Glomerular endothelial cell (primary cell): ENCODE measurements around the gene TRIP11. TPM values are rescaled to one million over a fixed set of nuclear protein-coding genes. Genes with fewer than 3 reads are reported as not detected.

Experiments
- DNase-seq: peaks from one replicate; pipeline ENCODE4 v3.0.0-alpha.2; 2011; ENCODE audit warnings: low read depth, low spot score; ENCODE audit errors: extremely low read depth
- total RNA-seq: library from RNA; depleted of rRNA; stranded (reverse); fragments of >200 nt; gene quantifications from 2 replicates; pipeline ENCODE4 v1.2.3, GENCODE V29; 2015

Gene TRIP11
- total RNA-seq, 1 donor from 2014 or later: 23.0 TPM

DNA sequence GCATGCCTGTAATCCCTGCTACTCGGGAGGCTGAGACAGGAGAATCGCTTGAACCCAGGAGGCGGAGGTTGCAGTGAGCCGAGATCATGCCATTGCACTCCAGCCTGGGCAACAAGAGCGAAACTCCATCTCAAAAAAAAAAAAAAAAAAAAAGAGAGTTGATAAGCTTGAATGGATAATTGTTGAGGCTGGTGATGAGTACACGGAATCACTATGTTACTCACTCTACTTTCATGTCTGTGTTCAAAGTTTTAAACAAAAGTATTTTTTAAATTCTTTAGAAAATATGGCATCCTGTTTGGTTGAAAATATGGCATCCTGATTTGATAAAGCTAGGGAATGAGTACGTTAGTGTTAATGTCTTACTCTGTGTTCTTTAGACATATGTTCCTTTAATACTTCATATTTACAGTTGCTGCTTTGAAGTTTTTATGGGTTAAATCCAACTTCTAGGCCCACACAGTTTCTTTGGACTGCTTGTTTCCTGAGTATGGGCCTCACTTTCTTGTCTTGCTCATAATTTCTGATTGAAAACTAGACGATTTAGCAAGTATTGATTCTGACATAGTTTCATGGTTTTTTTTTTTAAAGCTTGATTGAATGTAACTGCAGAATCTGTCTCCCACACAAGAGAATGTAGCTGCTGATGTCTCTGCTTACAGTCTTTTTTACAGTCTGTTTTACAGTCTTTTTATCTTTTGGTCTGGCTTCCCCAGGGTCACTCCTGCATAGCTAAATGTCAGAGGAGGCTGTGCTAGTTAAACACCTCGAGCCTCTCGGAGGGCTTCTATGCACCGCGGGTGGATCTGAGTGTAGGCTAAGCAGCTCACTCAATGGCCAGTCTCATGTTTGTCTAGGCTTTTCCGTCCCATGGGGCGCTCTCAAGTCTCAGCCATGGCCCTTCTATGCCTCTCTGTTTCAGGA, 78.3 kb downstream of the TRIP11 start:
- DNase-seq: no peak

DNA sequence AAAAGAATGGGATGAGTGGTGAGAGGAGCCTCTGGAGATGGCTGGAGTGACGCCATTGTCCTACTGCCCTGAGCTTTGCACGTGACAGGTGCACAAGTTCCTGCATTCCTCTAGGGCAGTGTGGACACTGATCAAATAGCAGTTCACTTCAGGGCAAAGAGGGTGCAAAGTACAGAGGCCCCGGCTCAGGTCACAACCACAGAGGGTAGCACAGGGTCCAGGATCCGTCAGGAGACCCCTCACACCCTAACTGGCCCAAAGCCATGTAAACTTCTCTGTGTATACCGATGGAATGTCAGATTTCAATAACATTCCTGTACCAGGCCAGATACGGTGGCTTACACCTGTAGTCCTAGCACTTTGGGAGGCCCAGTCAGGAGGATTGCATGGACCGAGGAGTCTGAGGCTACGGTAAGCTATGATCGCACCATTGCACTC, 82.0 kb downstream of the TRIP11 start:
- DNase-seq: no peak

DNA sequence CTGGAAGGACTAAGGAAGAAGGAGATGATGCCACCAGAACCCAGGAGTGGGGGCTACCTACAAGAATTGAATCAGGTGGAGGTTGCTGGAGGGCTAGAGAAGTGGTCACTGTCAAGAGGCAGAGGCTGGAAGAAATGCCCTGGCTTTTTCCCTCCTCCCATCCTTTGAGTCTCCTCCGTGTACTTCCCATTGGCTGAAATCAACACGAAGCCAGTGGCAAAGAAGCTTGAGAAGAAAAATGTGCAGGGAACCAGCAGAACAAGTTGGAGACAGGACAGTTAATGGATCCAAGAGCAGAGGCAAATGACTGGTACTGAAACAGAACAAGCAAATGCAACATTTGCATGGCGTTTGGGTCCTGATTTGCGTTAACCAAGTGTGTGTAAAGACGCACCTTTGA, 83.2 kb downstream of the TRIP11 start:
- DNase-seq: no peak

GRCh38 chr14:91955168-91955567, 84.7 kb downstream of the TRIP11 start:
- no peak for DNase-seq

DNA sequence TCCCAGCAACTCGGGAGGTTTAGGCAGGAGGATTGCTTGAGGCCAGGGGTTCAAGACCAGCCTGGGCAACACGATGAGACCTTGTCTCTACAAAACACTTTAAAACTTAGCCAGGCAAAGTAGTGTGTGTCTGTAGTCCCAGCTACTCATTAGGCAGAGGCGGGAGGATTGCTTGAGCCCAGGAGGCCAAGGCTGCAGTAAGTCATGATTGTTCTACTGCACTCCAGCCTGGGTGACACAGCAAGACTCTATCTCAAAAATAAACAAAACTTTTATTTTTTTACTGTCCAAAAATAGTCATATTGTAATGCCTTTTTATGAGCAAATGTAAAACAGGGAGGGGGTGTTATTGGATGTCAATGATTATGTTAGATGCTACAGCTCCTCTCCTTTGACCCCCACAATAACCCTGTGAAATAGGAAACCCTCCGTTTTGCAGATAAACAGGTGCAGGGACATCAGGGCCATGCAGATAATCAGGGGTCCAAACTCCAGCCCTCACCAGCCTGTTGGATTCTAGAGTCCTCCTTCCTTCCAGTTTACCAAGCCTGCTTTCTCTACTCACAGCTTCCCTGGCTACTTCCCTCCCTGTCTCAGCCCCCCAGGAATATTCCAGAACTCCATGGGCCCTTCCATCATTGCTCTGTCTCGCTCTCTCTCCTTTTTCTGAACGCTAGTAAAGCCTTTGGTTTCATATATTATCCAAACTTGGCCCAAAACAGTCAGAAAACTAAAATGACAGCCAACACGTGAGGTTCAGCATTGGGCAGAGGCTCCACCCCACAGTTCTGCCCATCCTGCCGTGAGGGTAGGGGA, 86.5 kb downstream of the TRIP11 start:
- DNase-seq: no peak

DNA sequence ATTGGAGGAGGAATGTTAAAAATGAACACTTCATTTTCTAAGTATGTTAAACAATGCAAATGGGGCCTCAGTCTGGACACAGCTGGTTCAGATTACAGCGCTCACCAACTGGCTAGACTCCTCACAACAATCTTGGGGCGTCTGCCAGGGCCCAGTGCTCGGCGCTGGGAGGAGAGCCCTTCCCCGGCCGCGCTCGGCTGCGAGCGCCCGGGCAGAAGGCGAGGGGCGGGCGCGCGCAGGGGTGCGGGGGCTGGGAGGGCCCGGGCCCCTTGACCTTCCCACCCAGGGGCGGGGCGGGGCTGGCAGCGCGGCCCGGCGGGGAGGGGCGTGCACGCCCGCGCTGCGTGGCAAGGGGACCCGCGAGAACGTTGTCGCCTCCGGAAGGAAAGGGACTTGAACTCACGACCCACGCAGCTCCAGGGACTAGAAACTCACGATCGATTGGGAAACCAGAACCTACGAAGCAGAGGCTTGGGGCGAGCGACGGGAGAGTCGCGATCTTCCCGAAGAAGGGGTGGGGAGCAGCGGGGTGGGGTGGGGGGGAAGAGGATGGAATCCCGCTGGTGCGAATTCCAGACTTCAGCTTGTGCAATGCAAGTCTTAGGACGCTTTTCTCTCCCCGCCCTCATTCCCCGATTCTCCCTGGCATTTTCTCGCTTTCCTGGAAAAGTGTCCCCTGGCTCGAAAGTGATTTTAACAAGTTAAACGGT, 92.2 kb downstream of the TRIP11 start, which contains the start of gene FBLN5:
FBLN5 (minus strand) TSS at position 220 of the 710 bp plus-strand sequence. CDS start 465 bp downstream, outside the sequence.
- DNase-seq: no peak

- DNase-seq: no peak
Observed at GRCh38 chr14:91946622-91947474, 93.0 kb downstream of the TRIP11 start.

GRCh38 chr14:91945751-91946621, 93.9 kb downstream of the TRIP11 start:
- DNase-seq: no peak

DNA sequence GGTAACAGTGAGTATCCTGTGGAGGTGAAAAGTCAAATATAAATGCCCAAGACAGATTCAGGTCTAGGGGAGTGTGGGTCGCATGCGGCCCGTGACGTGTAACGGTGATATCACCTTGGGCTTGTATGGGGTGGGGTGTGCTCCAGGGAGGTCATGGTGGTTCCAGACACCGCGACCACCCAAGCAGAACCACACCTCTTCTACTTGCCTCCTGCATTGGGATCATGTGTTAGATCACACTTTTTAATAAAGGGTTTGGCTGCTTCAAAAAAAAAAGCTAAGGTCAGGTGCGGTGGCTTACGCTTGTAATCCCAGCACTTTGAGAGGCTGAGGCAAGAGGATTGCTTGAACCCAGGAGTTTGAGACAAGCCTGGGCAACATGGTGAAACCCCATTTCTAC, 96.9 kb downstream of the TRIP11 start:
- DNase-seq: no peak

DNA sequence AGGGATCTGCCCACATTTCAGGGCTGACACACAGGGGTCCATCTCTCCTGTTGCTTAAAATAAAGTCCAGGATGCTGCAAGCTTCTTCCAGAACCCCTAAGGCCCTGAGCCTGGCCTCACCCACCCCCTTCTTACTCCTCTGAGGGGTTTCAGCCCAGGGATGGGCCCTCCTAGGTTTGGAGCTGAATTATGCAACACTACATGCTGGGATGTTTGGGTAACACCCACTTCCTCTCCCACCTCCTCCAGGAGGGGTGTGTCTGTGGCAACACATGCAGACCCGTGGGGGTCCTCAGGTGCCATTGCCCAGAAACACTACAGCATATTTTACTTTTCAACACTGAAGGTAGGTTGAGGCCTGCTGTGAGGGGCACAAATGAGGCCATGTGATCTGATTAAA, 97.7 kb downstream of the TRIP11 start:
- no peak for DNase-seq

DNA sequence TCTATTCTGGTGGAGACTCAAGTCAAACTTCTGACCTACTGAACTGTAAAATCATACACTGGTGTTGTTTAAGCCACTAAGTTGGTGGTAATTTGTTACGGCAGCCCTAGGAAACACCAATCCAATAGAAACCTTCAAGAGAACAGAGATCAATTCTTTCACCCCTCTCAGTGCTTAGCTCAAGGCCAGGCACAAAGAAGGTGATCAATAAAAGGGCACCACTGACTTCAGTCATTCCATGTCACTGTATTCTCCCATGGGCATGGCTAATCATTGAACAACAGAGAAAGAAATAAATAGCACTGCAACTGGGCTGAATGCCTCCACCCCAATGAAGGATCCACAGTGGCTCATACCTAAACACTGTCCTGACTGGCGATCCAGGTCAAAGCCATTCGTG, 99.7 kb downstream of the TRIP11 start:
- no peak for DNase-seq

DNA sequence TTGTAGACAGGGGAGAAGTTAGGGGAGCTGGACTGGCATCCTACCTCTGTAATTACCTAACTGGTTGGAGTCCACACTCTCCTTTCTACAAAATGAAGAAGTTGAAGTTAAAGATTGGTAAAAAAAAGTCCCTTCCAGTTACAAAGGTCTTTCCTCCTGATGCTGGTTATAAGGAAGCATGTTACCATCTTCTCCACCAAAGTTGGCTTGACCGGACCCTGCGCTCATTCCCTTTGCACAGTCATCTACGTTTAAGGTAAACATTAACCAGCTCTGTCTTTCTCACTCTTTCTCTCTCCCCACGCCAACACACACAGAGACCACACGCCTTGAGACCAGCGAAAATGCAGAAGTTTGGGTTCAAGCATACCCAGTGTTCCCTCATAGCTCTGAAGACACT, 104.3 kb downstream of the TRIP11 start:
- no peak for DNase-seq

DNA sequence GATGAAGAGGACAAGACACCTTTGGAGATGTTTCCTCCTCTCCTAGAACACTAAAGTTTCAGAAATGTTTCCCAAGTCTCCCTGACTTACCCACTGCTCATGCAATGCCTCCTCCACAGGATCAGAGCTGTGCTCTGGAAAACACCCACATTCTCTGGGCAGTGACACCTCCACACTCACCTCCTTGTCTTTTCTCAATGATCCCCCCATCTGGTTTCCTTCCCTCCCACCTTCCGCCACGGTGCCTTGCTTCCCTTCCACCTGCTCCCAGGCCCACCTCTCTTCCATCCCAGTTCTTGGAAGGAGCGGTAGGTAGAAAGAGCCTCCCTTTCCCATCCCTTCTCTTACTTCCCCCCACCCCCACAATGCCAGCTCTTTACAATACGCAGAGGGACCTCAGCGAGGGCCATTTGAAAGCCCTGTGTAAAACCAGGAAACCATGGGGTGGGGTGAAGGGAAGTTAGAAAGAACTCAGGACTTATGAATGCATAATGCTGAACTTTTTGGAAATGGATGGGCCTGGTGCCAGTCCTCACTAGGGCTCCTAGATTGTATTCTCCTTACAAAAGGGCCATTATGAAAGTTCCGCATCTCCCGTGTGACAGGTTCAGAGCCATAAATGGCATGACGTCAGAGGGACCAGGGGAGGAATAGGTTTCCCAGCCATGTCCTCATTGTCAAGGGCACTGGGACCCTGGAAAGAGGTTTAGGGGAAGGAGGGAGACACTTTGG, 105.1 kb downstream of the TRIP11 start:
- no peak for DNase-seq

- DNase-seq: no peak
Observed at GRCh38 chr14:91931478-91932088, 108.3 kb downstream of the TRIP11 start.

GRCh38 chr14:91929700-91930099, 110.2 kb downstream of the TRIP11 start:
- no peak for DNase-seq

GRCh38 chr14:91927800-91928199, 112.1 kb downstream of the TRIP11 start:
- DNase-seq: no peak

DNA sequence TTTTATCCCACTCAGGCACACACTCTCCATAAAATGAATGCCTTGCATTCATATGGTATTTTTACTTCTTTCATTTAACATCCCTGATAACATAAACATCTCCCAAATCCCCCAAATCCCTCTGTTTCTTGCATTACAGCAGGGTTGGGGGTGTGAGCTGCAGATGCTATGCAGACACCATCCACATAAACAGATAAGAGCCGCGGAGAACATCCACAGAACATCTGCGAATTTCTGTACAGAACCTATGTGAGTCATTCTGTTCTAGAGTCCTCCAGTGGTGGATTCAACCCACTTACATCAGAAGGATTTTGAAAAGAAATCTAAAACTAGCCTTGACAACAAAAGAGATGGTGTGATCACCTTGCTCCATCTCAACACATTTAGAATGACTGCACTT, 112.7 kb downstream of the TRIP11 start:
- no peak for DNase-seq
